SK-N-SH treated with all-trans-retinoic acid at 6 μM for 48 hours (cell line): ENCODE data around the gene TSEN2.

Experiments
- ARNTL ChIP-seq: fragments of 450-650 bp; formaldehyde crosslinking; IDR thresholded peaks from 2 replicates; pipeline ENCODE4 v1.5.0; 2020; ENCODE audit warnings: low read depth, mild to moderate bottlenecking, moderate library complexity, borderline replicate concordance
- CSDC2 ChIP-seq: fragments of 250-450 bp; sonication (Bioruptor Pico); IDR thresholded peaks from 2 replicates; pipeline ENCODE4 v1.5.0; 2020; ENCODE audit warnings: mild to moderate bottlenecking, moderate library complexity
- GLIS3 ChIP-seq: fragments of 250-450 bp; sonication (Bioruptor Pico); IDR thresholded peaks from 2 replicates; pipeline ENCODE4 v1.5.0; 2020; ENCODE audit warnings: mild to moderate bottlenecking, moderate library complexity
- PATZ1 ChIP-seq: fragments of 250-450 bp; sonication (Bioruptor Pico); IDR thresholded peaks from 2 replicates; pipeline ENCODE4 v1.8.0; 2020; ENCODE audit warnings: mild to moderate bottlenecking, moderate library complexity, borderline replicate concordance
- POU6F1 ChIP-seq: fragments of 250-450 bp; sonication (Bioruptor Pico); IDR thresholded peaks from 2 replicates; pipeline ENCODE4 v1.8.0; 2021; ENCODE audit warnings: low read depth, mild to moderate bottlenecking, moderate library complexity, borderline replicate concordance
- TSHZ2 ChIP-seq: fragments of 250-450 bp; sonication (Bioruptor Pico); IDR thresholded peaks from 2 replicates; pipeline ENCODE4 v1.5.0; 2020; ENCODE audit warnings: mild to moderate bottlenecking, moderate library complexity
- ZC3H10 ChIP-seq: fragments of 250-450 bp; sonication (Bioruptor Pico); IDR thresholded peaks from 2 replicates; pipeline ENCODE4 v1.5.1; 2021; ENCODE audit warnings: mild to moderate bottlenecking, moderate library complexity
- ZFP30 ChIP-seq: fragments of 450-650 bp; formaldehyde crosslinking; IDR thresholded peaks from 2 replicates; pipeline ENCODE4 v1.5.0; 2022; ENCODE audit warnings: mild to moderate bottlenecking, moderate library complexity
- ZNF565 ChIP-seq: fragments of 450-650 bp; formaldehyde crosslinking; conservative IDR thresholded peaks from 2 replicates; pipeline ENCODE4 v1.5.0; 2020; ENCODE audit warnings: low read depth, mild to moderate bottlenecking, moderate library complexity
- ZNF70 ChIP-seq: fragments of 450-650 bp; formaldehyde crosslinking; IDR thresholded peaks from 2 replicates; pipeline ENCODE4 v1.5.0; 2020; ENCODE audit warnings: mild to moderate bottlenecking, moderate library complexity
- TF ChIP-seq, protein P1 (sequence below): fragments of 250-450 bp; sonication (Bioruptor Pico); IDR thresholded peaks from 2 replicates; pipeline ENCODE4 v1.5.1; 2020; ENCODE audit warnings: low read depth, mild to moderate bottlenecking, moderate library complexity

GRCh38 chr3:12574131-12574530 lies 89.9 kb downstream of the TSEN2 start:
- TF ChIP-seq ZFP30 (CRISPR knock-in tag) (no peak), PATZ1 (CRISPR knock-in tag) (no peak), ZNF70 (CRISPR knock-in tag) (no peak), ZNF565 (CRISPR knock-in tag) (no peak), ARNTL (CRISPR knock-in tag) (no peak), TSHZ2 (no peak), ZC3H10 (CRISPR knock-in tag) (no peak), POU6F1 (CRISPR knock-in tag) (no peak), GLIS3 (no peak), CSDC2 (CRISPR knock-in tag) (no peak)
- TF ChIP-seq, protein P1, sequence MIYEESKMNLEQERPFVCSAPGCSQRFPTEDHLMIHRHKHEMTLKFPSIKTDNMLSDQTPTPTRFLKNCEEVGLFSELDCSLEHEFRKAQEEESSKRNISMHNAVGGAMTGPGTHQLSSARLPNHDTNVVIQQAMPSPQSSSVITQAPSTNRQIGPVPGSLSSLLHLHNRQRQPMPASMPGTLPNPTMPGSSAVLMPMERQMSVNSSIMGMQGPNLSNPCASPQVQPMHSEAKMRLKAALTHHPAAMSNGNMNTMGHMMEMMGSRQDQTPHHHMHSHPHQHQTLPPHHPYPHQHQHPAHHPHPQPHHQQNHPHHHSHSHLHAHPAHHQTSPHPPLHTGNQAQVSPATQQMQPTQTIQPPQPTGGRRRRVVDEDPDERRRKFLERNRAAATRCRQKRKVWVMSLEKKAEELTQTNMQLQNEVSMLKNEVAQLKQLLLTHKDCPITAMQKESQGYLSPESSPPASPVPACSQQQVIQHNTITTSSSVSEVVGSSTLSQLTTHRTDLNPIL (CRISPR knock-in tag): no peak
